NCI-H1417 treated with DMSO at 0.1 percent for 48 hours (cell line): ENCODE measurements around the gene PLXNA3.
"Not testable (repeated sequence)": the region's sequence is repeated elsewhere in the genome, so short reads cannot be mapped to it uniquely, and the experiment has no call there.

Experiments used
- DNase-seq: peaks from one replicate; lab custom pipeline; 2025; lab: John Stamatoyannopoulos, UW

Gene PLXNA3

DNA sequence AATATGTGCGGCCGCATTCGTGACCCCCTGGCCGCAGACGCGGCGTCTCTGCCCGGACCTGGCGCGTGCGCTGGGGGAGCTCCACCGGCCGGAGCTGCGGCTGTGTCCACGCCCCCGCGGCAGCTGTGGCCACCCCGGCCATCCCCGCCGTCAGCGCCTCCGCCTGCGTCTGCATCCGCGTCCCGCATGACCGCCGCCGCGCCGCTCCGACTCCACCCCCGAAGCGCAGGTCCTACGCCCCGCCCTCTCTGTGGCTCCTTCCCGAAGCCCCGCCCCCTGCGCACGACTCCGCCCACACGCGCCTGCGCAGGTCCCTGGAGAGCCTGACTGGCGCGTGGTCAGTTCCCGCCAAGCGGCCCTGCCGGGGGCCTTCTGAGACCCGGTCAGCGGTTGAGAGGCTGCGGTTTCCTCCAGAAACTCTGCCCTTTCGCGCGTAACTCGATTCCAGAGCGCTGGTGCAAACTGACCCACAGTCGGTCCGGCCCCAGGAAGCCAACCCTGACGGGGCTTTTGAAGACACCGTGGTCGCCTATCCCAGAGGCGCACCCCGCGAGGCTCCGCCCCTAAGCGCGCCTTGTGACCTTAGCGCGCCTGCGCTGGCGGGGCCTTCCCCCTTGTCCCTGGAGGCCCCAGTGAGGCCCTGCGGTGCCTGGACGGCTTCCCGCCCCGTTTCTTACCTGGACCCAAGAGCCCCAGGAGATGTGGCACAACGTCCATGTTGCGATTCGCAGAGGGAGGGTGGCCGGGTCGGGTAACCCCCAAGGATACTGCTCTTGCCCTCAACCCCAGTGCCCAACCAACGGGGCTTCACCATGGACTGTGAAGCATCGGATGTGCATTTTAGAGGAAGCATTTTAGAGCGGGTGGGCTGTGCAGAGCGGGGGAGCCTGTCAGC lies 20.9 kb downstream of the PLXNA3 start, which contains the start of gene LAGE3:
LAGE3 (minus strand) TSS at position 554 of the 895 bp plus-strand sequence; CDS start at position 188, 366 bp downstream.
- peak; percentile 57 for DNase-seq

DNA sequence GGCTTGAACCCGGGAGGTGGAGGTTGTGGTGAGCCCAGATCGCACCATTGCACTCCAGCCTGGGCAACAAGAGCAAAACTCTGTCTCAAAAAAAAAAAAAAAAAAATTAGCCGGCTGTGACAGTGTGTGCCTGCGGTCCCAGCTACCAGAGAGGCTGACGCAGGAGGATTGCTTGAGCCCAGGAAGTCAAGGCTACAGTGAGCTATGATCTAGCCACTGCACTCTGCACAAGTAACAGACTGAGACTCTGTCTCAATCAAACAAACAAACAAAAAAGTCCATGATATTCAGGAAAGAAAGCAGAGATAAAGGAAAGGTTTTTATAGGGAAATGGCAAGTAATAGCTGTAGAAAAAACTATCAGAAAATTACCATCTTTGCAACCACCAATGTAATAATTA lies 23.1 kb downstream of the PLXNA3 start:
- no peak for DNase-seq

DNA sequence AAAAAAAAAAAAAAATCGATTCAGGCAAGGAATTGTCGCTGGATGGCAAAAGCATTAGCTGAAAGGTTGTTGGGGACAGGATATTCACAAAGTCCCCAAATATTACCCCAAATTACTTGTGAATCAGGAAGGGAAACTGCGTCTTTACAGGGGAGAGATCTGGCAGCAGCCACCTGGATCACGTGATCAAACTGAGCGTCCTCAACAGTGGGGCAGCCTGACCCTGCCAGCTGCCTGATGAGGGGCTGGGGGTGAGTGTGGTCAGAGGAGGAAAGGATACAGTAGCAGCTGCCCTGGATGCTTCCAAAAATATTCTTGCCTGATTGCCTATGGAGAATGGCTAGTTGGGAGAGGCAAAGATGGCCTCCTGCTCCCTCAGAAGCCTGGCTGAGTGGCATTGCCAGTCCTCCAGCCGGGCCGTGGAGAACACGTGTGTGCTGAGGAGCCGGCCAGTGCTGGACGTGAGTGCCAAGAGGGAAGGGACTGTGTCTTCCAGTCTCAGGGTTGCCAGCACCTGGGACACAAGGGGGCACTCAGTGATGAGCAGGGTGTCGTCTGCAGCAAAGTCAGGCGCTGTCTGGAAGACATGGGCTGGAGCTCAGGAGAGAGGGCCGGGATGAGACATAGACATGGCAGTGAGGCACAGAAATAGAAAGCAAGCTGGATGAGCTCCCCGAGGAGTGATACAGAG lies 24.0 kb downstream of the PLXNA3 start:
- DNase-seq, result no peak

DNA sequence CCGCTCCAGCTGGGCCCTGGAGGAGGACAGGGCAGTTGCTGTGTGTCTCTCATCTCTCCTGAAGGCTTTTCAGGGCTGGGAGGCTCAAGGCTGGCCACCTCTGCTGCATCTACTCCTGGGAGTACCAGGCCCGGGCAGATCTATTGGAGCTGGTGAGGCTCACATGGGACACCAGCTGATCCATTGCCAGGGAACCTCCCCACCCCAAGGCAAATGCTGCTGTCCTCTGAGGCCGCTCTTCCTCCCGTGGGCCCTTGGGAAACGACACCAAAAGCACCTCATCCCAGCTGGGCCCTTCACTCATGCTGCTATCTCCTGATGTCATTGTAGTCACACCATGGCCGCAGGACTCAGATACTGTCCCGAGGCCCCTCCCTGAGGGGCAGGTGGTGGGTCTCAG lies 24.7 kb downstream of the PLXNA3 start:
- no peak for DNase-seq

DNA sequence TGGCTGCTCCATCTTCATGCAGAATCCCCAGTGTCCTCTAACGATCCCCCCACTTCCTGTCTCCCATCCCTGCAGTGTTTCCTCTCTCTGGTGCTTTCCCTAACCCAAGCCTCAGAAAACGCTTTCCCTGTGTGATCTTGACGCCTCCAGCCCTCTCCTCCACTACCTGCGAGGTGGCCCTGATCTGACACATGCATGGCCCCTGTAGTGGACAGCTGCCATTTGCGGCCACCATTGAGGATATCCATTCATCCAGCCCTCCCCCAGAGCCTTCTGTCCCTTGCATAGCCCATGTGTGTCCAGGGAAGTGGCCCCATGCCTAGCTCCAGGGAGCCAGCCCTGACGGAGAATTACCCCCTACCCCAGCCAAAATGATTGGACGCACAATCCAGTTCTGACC lies 25.2 kb downstream of the PLXNA3 start:
- DNase-seq, result no peak

DNA sequence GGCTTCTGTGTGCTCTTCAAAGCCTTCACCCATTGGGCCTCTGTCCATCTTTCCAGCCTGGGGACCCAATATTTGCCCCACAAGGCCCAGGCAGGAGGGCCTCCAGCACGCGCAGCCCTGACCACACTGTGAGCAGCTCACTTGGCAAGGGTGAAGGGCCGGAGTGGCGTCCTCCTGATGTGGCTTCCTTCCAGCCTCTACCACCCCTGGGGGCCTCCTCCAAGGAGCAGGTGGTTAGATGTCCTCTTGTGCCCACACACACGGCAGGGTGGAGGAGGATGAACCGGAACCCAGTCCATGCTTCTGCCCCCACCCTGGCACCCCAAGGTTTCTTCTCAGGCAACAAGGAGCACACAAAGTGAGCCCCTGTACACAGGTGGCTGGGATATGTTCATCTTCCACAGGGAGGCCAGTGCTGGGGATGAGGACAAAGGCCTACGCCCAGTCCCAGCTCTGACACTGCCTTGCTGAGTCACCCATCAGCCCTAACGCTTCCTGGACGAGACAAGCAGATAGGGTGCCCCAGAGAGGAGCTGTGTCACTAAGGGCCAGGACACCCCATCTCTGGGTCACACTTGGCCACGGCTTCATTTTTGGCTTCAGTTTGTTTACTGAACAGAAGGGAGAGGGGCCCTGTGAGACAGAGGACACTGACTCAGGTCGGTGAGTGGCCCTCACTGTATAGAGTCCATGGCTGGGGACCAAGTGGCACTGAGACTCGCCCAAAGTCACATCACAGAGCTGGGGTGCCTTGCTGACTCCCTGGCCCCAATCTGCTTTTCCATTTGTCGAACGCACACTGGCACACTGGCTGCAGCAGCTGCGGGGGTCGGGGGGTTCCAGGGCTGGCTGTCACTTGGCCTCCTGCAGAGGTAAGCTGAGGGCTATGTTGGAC lies 26.4 kb downstream of the PLXNA3 start:
- no peak for DNase-seq

DNA sequence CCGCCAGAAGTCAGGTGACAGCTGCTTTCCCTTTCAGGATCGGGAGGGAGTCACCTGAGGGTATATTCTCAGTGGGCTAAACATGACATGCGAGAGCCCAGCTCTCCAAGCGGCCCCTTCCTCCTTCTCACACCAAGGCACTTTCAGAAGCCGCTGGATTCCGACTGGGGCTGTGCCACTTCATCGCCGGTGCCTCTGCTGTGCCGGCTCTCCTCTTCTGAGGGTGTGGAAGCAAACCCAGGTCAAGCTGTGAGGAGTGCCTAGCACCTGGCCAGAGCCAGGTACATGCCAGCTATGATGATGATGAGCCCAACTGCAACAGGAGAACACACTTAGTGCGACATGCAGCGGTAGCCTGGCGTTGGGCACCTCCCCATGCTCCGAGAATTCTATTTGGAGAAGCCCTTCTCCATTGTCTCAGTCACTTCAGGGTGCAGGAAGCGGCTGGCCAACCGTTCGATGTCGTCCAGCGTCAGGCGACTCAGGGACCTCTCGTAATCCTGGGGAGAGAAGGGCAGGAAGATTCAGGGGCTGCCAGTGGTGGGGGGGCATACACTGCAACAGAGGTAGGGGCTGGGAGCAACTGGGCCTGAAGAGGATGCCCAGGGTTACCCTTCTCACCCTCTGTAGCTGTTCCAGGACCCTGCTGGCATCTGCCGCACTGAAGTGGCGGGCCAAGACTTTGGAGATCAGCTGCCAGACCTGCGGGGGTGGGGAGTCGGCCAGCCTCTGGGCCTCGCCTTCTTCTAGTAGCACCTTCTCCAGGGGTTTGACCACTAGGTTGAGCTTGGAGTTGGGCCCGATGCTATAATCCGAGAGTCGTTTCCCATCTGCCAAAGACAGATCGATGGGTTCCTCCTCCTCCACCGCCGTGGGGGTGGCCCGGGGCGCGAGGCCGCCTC lies 27.3 kb downstream of the PLXNA3 start:
- DNase-seq, result no peak

DNA sequence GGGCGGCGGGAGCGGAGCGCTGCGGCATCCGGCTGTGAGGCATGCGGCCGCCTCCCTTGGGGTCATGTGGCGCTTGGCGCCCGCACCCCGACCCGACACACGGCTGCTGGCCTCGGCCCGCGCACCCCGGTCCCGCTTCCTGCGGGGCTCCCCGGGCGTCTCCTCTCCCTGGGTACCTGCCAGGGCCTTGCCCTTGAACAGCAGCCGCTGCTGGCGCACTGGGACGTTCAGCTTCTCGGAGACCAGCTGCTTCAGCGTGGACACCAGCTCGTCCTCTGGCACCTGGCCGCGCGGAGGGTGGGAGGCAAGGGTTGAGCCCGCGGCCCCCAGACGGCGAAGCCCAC lies 27.9 kb downstream of the PLXNA3 start:
- no peak for DNase-seq

DNA sequence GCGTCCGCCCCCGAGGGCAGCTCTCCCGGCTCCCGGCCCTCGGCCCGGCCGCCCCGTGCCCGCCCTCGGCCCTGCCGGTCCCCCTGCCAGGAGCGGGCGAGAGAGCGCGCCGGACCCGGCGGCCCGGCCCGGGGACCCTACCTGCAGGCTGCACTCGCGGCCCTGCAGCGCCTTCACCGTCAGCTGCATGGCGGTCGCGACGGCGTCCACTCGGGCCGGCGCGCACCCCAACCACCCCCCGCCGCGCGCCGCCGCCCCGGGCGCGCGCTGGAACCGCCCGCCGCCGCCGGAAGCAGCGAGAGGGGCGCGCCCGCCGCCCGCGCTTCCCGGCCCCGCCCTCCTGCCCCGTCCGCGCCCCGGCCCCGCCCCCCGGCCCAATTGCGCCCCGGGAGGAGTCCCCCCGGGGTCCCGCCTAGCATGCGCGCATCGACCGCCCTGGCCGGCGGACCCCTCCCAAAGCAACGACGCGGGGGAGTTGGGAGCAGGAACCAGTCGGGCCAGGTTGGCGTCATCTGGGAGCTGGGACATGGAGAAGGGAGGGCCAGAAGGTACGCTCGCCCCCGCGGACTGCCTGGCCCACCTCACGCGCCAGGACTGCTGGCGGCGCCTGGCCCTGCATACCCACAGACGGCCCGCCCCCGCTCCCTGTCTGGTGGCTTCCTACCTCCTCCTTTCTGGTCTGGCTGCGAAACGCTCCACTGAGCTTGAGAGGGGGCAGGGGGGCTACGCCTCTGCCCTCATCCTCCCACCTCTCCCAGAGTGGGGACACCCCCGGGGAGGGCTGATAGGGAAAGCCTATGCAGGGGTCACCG lies 28.5 kb downstream of the PLXNA3 start, which contains the start of gene UBL4A:
UBL4A (minus strand) TSS at position 220 of the 812 bp plus-strand sequence; CDS start at position 189, 31 bp downstream.
- DNase-seq, result no peak

DNA sequence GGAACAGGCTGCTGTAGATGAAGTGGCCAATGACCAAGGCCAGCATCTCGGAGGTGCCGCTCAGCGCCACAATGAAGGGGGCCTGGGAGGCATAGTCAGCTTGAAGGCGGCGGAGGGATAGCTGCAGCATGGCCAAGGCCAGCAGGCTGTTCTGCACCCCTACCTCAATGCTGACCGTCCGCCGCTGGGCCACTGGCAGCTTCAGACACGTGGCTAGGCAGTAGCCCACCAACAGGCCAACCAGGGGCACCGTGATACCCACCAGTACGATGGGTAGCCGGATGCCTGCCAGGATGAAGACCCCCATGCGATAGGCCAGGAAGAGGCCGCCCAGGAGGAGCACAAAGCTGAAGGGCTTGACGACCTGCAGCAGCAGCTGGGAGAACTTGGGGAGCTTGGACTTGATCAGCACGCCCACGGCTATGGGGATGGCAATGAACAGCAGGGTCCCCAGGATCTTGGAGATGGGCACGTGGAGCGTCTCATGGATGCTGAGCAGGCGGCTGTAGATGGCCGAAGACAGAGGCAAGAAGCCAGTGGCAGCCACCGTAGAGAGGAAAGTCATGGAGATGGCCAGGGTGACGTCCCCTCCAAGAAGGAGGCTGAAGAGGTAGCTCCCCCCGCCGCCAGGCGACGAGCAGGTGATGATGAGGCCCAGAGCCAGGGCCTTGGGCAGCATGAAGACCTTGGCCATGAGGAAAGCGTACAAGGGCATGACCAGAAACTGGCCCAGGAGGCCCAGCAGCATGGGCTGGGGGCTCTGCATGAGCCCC lies 29.6 kb downstream of the PLXNA3 start:
- DNase-seq, result no peak

DNA sequence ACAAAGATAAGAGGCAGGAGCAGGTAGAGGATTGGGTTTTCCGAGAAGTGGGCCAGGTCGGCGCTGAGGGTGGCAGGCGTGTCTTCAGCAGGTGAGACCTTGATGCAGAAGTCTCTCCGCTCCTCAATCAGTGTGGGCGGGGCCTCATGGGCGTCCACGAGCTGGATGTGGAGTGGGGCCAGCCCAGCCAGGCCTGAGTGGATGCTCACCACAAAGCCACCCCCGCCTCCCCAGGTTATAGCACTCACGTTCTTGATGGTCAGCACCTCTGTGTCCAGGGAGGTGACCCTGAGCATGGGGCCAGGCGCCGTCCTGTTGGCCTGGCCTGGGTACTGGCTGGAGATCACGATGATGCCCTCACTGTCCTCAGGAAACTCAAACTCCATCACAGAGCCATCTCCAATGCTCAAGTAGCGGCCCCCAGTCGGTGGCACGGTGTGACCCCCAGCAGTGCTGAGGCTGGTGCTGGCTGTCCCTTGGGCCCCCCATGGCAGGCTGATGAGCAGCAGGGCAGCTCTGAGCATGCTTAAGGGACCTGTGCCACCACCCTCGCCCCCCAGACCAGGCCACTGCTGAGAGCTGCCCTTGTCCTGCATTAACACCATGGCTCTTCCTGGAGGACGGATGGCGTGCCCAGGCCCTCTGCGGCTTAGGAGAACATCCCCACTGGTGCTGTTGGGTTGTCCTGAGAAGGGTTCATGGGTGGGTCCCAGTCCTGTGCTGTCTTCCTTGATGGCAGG lies 30.4 kb downstream of the PLXNA3 start:
- no peak for DNase-seq

DNA sequence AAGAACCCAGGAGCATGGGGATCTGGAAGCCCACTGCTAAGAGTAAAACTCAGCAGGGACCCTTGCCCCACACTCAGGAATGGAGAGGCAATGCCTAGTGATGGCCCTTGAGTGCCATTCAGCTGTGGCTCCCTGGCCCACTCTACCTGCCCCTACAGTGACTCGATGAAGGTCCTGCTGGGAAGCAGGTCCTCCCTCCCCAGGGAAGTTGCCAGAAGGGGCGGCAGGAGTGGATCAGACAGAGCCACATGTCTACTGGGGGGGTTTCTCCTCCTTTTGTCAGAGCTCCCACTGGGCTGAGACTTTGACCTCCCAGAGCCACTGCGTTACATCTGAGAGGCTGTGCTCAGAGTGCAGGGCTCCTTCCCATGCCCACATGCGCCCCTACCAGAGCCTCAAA lies 31.1 kb downstream of the PLXNA3 start:
- no peak for DNase-seq

DNA sequence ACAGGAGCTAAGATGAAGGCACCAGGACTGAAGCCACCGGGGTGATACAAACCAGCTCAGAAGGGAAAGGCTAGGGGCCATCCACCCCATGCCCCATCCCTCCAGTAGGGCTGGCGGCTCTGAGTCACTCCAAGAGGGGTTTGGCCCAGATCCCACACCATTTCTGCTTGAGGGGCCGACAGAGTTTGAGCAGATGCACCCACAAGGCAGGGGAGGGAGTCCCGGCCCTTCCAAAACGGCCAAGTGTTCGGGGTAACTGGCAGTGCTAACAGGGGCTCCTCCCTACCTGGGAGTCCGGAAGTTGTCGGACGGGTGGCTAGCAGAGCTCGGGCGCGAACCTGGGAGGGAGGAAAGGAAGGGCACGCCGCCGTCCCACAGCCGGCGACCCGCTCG lies 31.9 kb downstream of the PLXNA3 start:
- no peak for DNase-seq

DNA sequence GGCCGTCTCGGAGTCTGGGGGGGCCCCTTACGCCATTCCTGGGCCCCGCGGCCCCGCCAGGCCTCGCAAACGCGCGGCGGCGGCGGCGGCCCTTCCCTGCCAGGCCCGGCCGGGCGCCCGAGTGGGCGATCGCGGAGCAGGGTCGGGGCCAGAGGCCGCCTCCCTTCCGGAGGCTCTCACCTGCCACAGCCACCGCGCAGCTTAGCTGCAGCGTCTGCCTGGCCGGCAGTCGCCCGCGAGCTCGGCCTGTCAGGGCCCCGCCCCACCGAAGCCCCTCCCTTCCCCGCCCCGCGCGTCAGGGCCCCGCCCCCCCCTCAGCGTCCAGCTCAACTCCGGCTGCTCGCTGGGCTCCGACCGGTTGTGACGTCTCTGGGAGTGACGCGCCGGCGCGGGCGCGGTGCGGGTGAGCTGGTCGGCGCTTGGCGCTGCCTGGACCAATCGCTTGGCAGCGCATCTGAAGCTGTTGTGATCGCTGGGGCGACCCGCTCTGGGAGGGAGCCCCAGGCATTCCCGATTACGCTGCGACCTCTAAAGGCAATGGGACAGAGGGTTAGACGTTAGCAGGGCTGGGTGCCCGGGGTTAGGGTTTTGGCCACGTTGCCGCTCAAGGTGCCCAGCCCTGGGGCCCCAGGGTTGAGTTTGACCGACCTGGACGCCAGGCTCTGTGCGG lies 32.5 kb downstream of the PLXNA3 start, which contains the start of gene SLC10A3:
SLC10A3 (minus strand) TSS at position 216 of the 670 bp plus-strand sequence. CDS start 1,689 bp downstream, outside the sequence.
- peak; percentile 53 for DNase-seq

DNA sequence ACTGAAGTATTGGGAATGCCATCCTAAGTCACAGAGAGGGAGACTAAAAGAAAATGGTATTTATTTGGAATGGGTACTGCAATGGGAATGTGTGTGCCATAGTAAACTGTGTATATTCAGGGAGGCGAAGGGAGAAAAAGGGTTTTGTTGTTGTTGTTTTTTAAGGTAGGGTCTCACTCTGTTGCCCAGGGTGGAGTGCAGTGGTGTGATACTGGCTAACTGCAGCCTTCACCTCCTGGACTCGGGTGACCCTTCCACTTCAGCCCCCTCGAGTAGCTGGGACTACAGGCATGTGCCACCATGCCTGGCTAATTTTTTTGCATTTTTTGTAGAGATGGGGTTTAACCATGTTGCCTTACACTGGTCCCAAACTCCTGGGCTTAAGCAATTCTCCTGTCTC lies 36.6 kb downstream of the PLXNA3 start:
- DNase-seq, result no peak

DNA sequence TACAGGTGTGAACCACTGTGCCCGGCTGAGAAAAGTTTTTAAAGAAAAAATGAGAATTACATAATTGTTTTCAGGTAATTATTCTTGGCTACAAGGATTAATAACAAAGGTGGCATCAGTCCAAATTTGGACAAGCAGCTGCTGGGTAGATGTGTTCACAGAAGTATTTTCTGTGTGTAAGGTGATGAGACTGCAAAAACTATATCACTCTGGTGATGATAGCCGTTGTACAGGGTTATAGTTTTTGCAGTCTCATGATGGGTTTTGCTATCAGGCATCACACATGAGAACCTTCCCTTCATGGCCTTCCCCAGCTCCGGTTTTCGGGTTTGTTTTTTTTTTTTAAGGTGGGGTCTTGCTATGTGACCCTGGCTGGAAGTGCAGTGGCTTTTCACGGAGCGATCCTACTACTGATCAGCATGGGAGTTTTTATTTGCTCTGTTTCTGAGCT lies 37.4 kb downstream of the PLXNA3 start:
- no peak for DNase-seq

DNA sequence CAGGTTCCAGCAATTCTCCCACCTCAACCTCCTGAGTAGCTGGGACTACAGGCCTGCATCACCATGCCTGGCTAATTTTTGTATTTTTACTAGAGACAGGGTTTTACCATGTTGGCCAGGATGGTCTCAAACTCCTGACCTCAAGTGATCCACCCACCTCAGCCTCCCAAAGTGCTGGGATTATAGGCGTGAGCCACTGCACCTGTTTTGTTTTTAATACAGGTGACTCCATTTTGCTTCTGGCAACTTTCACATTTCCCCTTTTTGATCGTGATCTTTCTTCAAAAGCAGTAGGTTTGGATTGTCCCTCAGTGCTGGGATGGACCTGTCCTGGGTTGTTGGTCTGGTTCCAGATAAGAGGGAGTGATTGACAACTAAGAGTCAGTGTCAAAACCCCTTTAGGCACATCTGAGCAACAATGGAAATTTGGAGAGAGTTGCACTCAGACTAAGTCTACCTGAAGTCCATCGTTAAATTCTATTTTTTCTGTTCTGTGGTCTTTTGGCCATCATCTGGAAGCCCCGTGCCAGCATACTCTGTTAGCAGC lies 38.6 kb downstream of the PLXNA3 start:
- not testable (repeated sequence) for DNase-seq

DNA sequence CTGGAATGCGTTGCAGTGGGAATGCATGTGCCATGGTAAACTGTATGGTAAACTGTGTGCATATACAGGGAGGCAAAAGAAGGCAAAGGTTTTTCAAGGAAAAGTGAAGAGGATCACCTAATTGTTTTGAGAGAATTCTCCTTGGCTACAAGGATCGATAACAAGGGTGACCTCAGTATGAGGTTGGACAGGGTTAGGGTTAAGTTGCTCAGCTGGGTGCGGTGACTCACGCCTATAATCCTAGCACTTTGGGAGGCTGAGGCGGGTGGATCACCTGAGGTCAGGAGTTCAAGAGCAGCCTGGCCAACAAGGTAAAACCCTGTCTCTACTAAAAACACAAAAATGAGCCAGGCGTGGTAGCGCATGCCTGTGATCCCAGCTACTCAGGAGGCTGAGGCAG lies 43.3 kb downstream of the PLXNA3 start:
- DNase-seq, result not testable (repeated sequence)
